ENCODE measurements around the gene NAALADL2. TPM values are rescaled to one million over a fixed set of nuclear protein-coding genes. Genes with fewer than 3 reads are reported as not detected.
A peak's percentile ranks its signal among the peaks of the same experiment; 100 is the strongest.

NAALADL2 gene
- total and polyA plus RNA-seq, 2 donors from 2014 or later = 2.0 to 20.2 TPM

DNA sequence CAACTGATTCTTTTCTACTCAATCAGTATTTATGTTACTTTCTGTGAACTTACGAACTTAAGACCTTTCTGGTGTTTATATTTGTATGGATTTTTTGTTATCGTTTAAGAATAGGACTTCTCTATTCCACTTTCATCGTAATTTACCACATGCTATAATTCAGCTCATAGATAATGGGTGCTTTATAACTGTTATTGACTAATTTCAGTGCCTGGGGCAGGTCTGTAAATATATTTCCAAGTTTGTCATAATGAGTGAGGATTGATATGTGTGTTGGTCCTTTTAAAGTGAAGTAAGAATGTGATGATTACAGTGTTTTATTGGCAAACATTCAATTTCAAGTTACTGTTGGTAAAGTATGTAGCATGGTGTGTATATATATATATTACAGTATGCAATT lies 1.8 kb upstream of the NAALADL2 start:
- TF ChIP-seq, protein P1, sequence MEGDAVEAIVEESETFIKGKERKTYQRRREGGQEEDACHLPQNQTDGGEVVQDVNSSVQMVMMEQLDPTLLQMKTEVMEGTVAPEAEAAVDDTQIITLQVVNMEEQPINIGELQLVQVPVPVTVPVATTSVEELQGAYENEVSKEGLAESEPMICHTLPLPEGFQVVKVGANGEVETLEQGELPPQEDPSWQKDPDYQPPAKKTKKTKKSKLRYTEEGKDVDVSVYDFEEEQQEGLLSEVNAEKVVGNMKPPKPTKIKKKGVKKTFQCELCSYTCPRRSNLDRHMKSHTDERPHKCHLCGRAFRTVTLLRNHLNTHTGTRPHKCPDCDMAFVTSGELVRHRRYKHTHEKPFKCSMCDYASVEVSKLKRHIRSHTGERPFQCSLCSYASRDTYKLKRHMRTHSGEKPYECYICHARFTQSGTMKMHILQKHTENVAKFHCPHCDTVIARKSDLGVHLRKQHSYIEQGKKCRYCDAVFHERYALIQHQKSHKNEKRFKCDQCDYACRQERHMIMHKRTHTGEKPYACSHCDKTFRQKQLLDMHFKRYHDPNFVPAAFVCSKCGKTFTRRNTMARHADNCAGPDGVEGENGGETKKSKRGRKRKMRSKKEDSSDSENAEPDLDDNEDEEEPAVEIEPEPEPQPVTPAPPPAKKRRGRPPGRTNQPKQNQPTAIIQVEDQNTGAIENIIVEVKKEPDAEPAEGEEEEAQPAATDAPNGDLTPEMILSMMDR (IDR thresholded peaks at IDR 0.05; ENCODE audit: borderline replicate concordance, extremely low read depth, insufficient read depth) = no peak
- DNase-seq (no peak), FAIRE-seq (no peak)
- Histone ChIP-seq H3K4me3 (ENCODE audit: low read length in 3 of 3) (no peak overlapping the region), H3K27me3 (ENCODE audit: control insufficient read depth, insufficient read depth, low read length) (no peaks in the 10 kb centered on the region), H3K4me1 (ENCODE audit: control insufficient read depth in 2 of 3, insufficient read depth in 2 of 3, low read depth in 1 of 3, low read length in 3 of 3) (peaks cover 0 to 3% (median 0%) of the 10 kb centered on the region in 3 donors), H3K9ac (ENCODE audit: low read length in 3 of 3) (no peak overlapping the region), H3K27ac (ENCODE audit: low read depth in 2 of 2, low read length in 2 of 2) (no peak overlapping the region), H3K36me3 (ENCODE audit: control insufficient read depth in 2 of 3, insufficient read depth in 3 of 3, low read length in 3 of 3) (no peaks in the 10 kb centered on the region), H3K9me3 (ENCODE audit: control insufficient read depth in 2 of 3, insufficient read depth in 1 of 3, low read length in 3 of 3) (no peaks in the 10 kb centered on the region)
- intact Hi-C loops (cut with DNase I) = no loop called here

DNA sequence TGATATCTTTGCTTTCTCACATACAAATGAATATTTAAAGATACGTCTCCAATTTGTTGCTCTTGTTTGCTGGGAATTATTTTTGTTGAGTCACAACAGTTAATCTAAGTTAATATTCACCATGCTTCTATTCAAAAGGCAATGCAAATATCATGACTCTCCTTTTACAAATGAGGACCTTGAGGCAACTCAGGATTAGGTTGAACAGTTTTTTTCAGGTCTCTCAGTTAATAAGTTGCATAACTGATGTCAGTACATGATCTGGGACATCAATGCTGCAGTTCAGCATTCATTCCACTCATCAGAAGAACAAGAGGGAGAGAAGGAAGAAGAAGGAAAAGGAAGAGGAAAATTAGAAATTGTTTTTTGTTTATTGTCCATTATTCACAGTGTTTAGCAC lies 781 bp upstream of the NAALADL2 start:
- Histone ChIP-seq H3K27ac (ENCODE audit: low read depth in 2 of 2, low read length in 2 of 2) (no peak overlapping the region), H3K9ac (ENCODE audit: low read length in 3 of 3) (no peak overlapping the region), H3K4me1 (ENCODE audit: control insufficient read depth in 2 of 3, insufficient read depth in 2 of 3, low read depth in 1 of 3, low read length in 3 of 3) (peaks cover 0 to 3% (median 0%) of the 10 kb centered on the region in 3 donors), H3K9me3 (ENCODE audit: control insufficient read depth in 2 of 3, insufficient read depth in 1 of 3, low read length in 3 of 3) (no peaks in the 10 kb centered on the region), H3K27me3 (ENCODE audit: control insufficient read depth, insufficient read depth, low read length) (no peaks in the 10 kb centered on the region), H3K4me3 (ENCODE audit: low read length in 3 of 3) (peak overlapping the region in 2 of 3 donors; percentile 33 to 53), H3K36me3 (ENCODE audit: control insufficient read depth in 2 of 3, insufficient read depth in 3 of 3, low read length in 3 of 3) (no peaks in the 10 kb centered on the region)
- TF ChIP-seq, protein P1 (IDR thresholded peaks at IDR 0.05; ENCODE audit: borderline replicate concordance, extremely low read depth, insufficient read depth) = no peak
- intact Hi-C loops (cut with DNase I) = no loop called here
- DNase-seq (peak in 2 of 5 donors; percentile 43 to 49), FAIRE-seq (no peak)

DNA sequence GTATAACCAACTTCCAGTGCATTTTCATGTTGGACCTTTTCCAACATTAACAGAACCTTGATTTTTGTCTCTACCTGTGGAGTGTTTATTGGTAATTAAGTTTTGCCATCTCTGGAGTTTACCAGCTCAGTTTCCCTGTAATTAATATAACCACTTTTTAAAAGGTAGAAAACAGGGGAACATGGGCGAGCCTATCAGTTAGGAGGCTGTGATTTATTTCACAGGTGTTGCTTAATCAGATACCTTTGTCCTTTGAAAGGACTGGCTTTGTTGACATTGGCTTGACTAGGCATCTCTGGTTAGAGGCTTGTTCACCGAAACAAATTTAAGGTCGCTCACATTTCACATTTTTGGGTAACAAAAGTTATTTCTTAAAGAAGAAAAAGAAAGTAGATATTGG lies 622 bp downstream of the NAALADL2 start:
- Histone ChIP-seq H3K27ac (ENCODE audit: low read depth in 2 of 2, low read length in 2 of 2) (peak overlapping the region; percentile 40 to 48), H3K4me3 (ENCODE audit: low read length in 3 of 3) (peak overlapping the region; percentile 17 to 54 (median 53)), H3K4me1 (ENCODE audit: control insufficient read depth in 2 of 3, insufficient read depth in 2 of 3, low read depth in 1 of 3, low read length in 3 of 3) (peaks cover 0 to 8% (median 0%) of the 10 kb centered on the region in 3 donors), H3K9ac (ENCODE audit: low read length in 3 of 3) (peak overlapping the region in 1 of 3 donors; percentile 12), H3K36me3 (ENCODE audit: control insufficient read depth in 2 of 3, insufficient read depth in 3 of 3, low read length in 3 of 3) (no peaks in the 10 kb centered on the region), H3K27me3 (ENCODE audit: control insufficient read depth, insufficient read depth, low read length) (no peaks in the 10 kb centered on the region), H3K9me3 (ENCODE audit: control insufficient read depth in 2 of 3, insufficient read depth in 1 of 3, low read length in 3 of 3) (no peaks in the 10 kb centered on the region)
- intact Hi-C loops (cut with DNase I) = no loop called here
- TF ChIP-seq, protein P1 (IDR thresholded peaks at IDR 0.05; ENCODE audit: borderline replicate concordance, extremely low read depth, insufficient read depth) = no peak
- FAIRE-seq (peak; percentile 51), DNase-seq (no peak)

DNA sequence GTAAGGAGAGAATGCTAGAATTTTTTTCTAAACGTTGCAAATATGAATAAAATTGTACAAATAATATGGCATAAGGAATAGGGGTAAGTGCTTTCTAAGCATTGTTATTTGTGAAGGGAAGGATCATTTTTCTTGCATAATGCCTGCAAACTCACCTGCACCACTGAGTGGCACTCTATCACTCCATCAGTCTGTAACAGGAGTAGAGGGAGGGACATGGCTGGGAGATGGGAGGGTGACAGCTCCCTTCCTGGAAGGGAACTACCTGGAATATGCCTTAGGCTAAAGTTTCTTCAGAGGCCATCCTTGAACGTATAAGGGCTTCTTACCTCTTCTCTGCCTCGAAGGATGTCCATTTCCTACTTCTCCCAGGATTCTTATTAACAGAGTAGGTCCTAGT lies 3.0 kb downstream of the NAALADL2 start:
- peak overlapping the region in 1 of 2 donors; percentile 12 for H3K27ac ChIP-seq (ENCODE audit: low read depth in 2 of 2, low read length in 2 of 2)
- H3K27me3 ChIP-seq (ENCODE audit: control insufficient read depth, insufficient read depth, low read length) = no peaks in the 10 kb centered on the region
- TF ChIP-seq, protein P1 (IDR thresholded peaks at IDR 0.05; ENCODE audit: borderline replicate concordance, extremely low read depth, insufficient read depth) = peak; percentile 41
- H3K4me3 ChIP-seq (ENCODE audit: low read length in 3 of 3) = no peak overlapping the region
- no peaks in the 10 kb centered on the region for H3K36me3 ChIP-seq (ENCODE audit: control insufficient read depth in 2 of 3, insufficient read depth in 3 of 3, low read length in 3 of 3)
- H3K9ac ChIP-seq (ENCODE audit: low read length in 3 of 3) = no peak overlapping the region
- peak in 3 of 5 donors; percentile 27 to 60 (median 48) for DNase-seq
- H3K4me1 ChIP-seq (ENCODE audit: control insufficient read depth in 2 of 3, insufficient read depth in 2 of 3, low read depth in 1 of 3, low read length in 3 of 3) = peaks cover 0 to 8% (median 0%) of the 10 kb centered on the region in 3 donors
- intact Hi-C loops (cut with DNase I) = no loop called here
- no peak for FAIRE-seq
- H3K9me3 ChIP-seq (ENCODE audit: control insufficient read depth in 2 of 3, insufficient read depth in 1 of 3, low read length in 3 of 3) = no peaks in the 10 kb centered on the region

Data from kidney (tissue), 14 donors.